ENCODE data around the gene MBOAT7. TPM values are rescaled to one million over a fixed set of nuclear protein-coding genes. Genes with fewer than 3 reads are reported as not detected.

The MBOAT7 gene
- polyA plus RNA-seq, 1 of the 3 experiments (the other 2 are of a cell fraction) = 80.8 TPM

DNA sequence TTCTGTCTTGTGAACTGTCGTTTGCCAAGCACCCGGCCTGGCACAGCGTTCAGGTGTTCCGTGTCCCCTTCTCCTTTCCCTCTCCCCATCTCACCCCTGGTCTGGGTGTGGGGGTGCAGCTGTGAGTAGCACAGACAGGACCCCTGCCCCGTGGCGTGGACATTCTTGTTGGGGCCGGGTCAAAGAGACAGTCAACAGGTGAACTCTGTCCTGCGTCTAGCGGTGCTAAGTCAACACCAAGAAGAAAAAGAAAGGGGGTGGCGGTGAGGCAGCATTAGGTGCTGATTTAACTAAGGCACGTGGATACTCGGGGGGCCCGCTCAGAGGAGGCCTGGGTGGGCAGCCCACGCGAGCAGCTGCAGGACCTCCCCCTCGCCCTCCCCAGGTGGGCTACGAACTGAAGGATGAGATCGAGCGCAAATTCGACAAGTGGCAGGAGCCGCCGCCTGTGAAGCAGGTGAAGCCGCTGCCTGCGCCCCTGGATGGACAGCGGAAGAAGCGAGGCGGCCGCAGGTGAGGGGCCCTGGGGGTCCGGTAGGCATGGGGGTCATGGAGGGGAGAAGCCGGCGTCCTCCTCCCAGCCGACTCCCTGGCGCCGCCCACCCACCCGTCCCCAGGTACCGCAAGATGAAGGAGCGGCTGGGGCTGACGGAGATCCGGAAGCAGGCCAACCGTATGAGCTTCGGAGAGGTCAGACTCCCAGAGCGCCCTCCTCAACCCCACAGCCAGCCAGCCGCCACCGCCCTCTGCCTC is 61.5 kb downstream of the MBOAT7 start:
- ChIA-PET CTCF (no interaction called here), POLR2A (no interaction called here)
- no peak overlapping the region for H2AFZ ChIP-seq (ENCODE audit: low read depth)
- no peaks in the 10 kb centered on the region for H4K20me1 ChIP-seq (ENCODE audit: insufficient read depth)
- peaks cover 0 to 67% of the 10 kb centered on the region in 2 experiments for H3K36me3 ChIP-seq (replicated peaks in 1 of 2; ENCODE audit: control insufficient read depth in 1 of 2, insufficient read depth in 2 of 2, low read length in 1 of 2)
- H3K27me3 ChIP-seq (ENCODE audit: insufficient read depth) = no peaks in the 10 kb centered on the region
- TF ChIP-seq TEAD4 (IDR thresholded peaks at IDR 0.05; ENCODE audit: borderline replicate concordance, insufficient read depth) (no peak), RXRA (IDR thresholded peaks at IDR 0.05; ENCODE audit: borderline replicate concordance, low read depth) (no peak), POLR2AphosphoS5 (IDR thresholded peaks at IDR 0.05; ENCODE audit: low read depth, low read length) (no peak), TCF12 (IDR thresholded peaks at IDR 0.05) (no peak), GATA2 (CRISPR knock-in tag; IDR thresholded peaks at IDR 0.05) (no peak), NRF1 (IDR thresholded peaks at IDR 0.05; ENCODE audit: low read depth, low read length) (no peak)
- TF ChIP-seq, protein P1, sequence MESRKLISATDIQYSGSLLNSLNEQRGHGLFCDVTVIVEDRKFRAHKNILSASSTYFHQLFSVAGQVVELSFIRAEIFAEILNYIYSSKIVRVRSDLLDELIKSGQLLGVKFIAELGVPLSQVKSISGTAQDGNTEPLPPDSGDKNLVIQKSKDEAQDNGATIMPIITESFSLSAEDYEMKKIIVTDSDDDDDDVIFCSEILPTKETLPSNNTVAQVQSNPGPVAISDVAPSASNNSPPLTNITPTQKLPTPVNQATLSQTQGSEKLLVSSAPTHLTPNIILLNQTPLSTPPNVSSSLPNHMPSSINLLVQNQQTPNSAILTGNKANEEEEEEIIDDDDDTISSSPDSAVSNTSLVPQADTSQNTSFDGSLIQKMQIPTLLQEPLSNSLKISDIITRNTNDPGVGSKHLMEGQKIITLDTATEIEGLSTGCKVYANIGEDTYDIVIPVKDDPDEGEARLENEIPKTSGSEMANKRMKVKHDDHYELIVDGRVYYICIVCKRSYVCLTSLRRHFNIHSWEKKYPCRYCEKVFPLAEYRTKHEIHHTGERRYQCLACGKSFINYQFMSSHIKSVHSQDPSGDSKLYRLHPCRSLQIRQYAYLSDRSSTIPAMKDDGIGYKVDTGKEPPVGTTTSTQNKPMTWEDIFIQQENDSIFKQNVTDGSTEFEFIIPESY (IDR thresholded peaks at IDR 0.05; ENCODE audit: borderline replicate concordance, low read depth) = no peak
- H3K27ac ChIP-seq (ENCODE audit: low read depth in 2 of 2, low read length in 1 of 2) = no peak overlapping the region
- H3K79me2 ChIP-seq (ENCODE audit: insufficient read depth) = no peaks in the 10 kb centered on the region
- no peaks in the 10 kb centered on the region for H3F3A ChIP-seq (replicated peaks; ENCODE audit: insufficient read depth)
- H3K9me3 ChIP-seq = no peaks in the 10 kb centered on the region
- no peak overlapping the region for H3K4me3 ChIP-seq (ENCODE audit: low read depth in 2 of 2, low read length in 1 of 2)
- DNase-seq = no peak
- H3K9ac ChIP-seq = no peak overlapping the region
- WGBS (ENCODE audit: low lambda C conversion rate) = 96% methylated on average over 39 of the region's 44 CpGs
- H3K4me1 ChIP-seq (ENCODE audit: control insufficient read depth in 1 of 2, insufficient read depth in 2 of 2, low read depth in 1 of 2, low read length in 1 of 2) = no peaks in the 10 kb centered on the region
- no peak overlapping the region for H3K4me2 ChIP-seq
- no peaks in the 10 kb centered on the region for H3K9me2 ChIP-seq

DNA sequence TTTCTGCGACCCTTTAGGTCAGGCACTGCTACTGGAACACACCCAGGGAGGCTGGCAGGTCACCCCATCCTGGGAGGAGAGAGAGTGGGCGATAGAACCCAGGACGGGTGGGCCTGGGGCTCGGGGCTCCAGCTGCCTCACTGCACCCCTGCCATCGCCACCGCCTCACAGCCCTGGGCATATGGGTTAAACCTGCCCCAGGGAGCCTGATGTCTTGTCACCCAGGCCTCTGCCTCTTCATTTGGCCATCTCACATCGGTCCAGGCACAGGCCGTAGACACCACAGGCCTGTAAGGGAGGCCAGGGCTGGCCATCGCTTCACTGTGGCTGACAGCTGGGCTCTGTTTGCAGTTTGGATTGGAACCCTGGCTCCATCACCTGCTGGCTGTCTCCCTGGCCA is 63.7 kb downstream of the MBOAT7 start:
- Histone ChIP-seq H3K4me1 (ENCODE audit: control insufficient read depth in 1 of 2, insufficient read depth in 2 of 2, low read depth in 1 of 2, low read length in 1 of 2) (no peaks in the 10 kb centered on the region), H3K9ac (no peak overlapping the region), H3K9me3 (no peaks in the 10 kb centered on the region), H3K9me2 (no peaks in the 10 kb centered on the region), H3K4me2 (no peak overlapping the region), H3K79me2 (ENCODE audit: insufficient read depth) (no peaks in the 10 kb centered on the region), H2AFZ (ENCODE audit: low read depth) (no peak overlapping the region), H4K20me1 (ENCODE audit: insufficient read depth) (no peaks in the 10 kb centered on the region), H3K4me3 (ENCODE audit: low read depth in 2 of 2, low read length in 1 of 2) (no peak overlapping the region), H3F3A (replicated peaks; ENCODE audit: insufficient read depth) (no peaks in the 10 kb centered on the region), H3K36me3 (replicated peaks in 1 of 2; ENCODE audit: control insufficient read depth in 1 of 2, insufficient read depth in 2 of 2, low read length in 1 of 2) (peaks cover 0 to 70% of the 10 kb centered on the region in 2 experiments), H3K27ac (ENCODE audit: low read depth in 2 of 2, low read length in 1 of 2) (no peak overlapping the region), H3K27me3 (ENCODE audit: insufficient read depth) (no peaks in the 10 kb centered on the region)
- WGBS (ENCODE audit: low lambda C conversion rate) = 100% methylated on average over 2 of the region's 9 CpGs
- ChIA-PET CTCF (no interaction called here), POLR2A (interaction anchor here (1.1 kb wide), 1 partner anchor 11 kb away, joined by 3 read pairs; the partner anchor contains the start of genes PRPF31 and TFPT)
- no peak for DNase-seq
- TF ChIP-seq EZH2phosphoT487 (IDR thresholded peaks at IDR 0.05; ENCODE audit: borderline replicate concordance, low read depth) = no peak

DNA sequence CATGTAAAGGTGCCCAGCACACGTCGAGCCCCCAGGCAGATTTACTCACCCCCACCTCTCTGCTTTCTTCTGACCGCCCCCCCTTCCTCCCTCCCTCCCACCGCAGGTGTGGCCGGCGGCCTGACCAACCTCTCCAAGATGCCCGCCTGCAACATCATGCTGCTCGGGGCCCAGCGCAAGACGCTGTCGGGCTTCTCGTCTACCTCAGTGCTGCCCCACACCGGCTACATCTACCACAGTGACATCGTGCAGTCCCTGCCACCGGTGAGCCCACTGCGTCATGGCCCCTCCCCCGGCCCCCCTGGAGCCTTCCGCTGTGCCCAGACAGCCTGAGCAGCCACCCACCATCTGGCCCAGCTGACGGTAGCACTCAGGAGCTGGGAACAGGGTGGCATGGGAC is 65.0 kb downstream of the MBOAT7 start:
- WGBS (ENCODE audit: low lambda C conversion rate) = 90% methylated on average over 14 of the region's 19 CpGs

More for the DNA sequence above, 65.0 kb downstream of the MBOAT7 start:
- Histone ChIP-seq H3K4me2 (no peak overlapping the region), H3K4me1 (ENCODE audit: control insufficient read depth in 1 of 2, insufficient read depth in 2 of 2, low read depth in 1 of 2, low read length in 1 of 2) (no peaks in the 10 kb centered on the region), H3F3A (replicated peaks; ENCODE audit: insufficient read depth) (no peaks in the 10 kb centered on the region), H3K79me2 (ENCODE audit: insufficient read depth) (no peaks in the 10 kb centered on the region), H3K4me3 (ENCODE audit: low read depth in 2 of 2, low read length in 1 of 2) (no peak overlapping the region), H3K9me3 (no peaks in the 10 kb centered on the region), H3K27me3 (ENCODE audit: insufficient read depth) (no peaks in the 10 kb centered on the region), H3K9ac (no peak overlapping the region), H2AFZ (ENCODE audit: low read depth) (no peak overlapping the region), H3K36me3 (replicated peaks in 1 of 2; ENCODE audit: control insufficient read depth in 1 of 2, insufficient read depth in 2 of 2, low read length in 1 of 2) (peaks cover 11 to 74% of the 10 kb centered on the region in 2 experiments), H3K27ac (ENCODE audit: low read depth in 2 of 2, low read length in 1 of 2) (no peak overlapping the region), H3K9me2 (no peaks in the 10 kb centered on the region), H4K20me1 (ENCODE audit: insufficient read depth) (no peaks in the 10 kb centered on the region)
- ChIA-PET CTCF (no interaction called here), POLR2A (interaction anchor here (0.7 kb wide), 1 partner anchor 9 kb away, joined by 3 read pairs; the partner anchor contains the start of genes PRPF31 and TFPT)
- no peak for TF ChIP-seq RFX5 (IDR thresholded peaks at IDR 0.05; ENCODE audit: low read length)
- TF ChIP-seq CHD2 (IDR thresholded peaks at IDR 0.05; ENCODE audit: low read length, partially characterized antibody) = no peak
- TF ChIP-seq TAF1 (IDR thresholded peaks at IDR 0.05; ENCODE audit: borderline replicate concordance, low read depth, low read length) = no peak
- no peak for TF ChIP-seq FOXM1 (IDR thresholded peaks at IDR 0.05; ENCODE audit: low read depth)
- TF ChIP-seq ELF1 (IDR thresholded peaks at IDR 0.05) = no peak
- TF ChIP-seq TCF12 (IDR thresholded peaks at IDR 0.05) = no peak
- no peak for TF ChIP-seq RCOR1 (IDR thresholded peaks at IDR 0.05; ENCODE audit: low read length)
- TF ChIP-seq SIN3A (IDR thresholded peaks at IDR 0.05; ENCODE audit: borderline replicate concordance, low read depth, low read length) = no peak
- TF ChIP-seq, protein P2, sequence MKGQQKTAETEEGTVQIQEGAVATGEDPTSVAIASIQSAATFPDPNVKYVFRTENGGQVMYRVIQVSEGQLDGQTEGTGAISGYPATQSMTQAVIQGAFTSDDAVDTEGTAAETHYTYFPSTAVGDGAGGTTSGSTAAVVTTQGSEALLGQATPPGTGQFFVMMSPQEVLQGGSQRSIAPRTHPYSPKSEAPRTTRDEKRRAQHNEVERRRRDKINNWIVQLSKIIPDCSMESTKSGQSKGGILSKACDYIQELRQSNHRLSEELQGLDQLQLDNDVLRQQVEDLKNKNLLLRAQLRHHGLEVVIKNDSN (IDR thresholded peaks at IDR 0.05; ENCODE audit: borderline replicate concordance, low read depth) = no peak
- no peak for TF ChIP-seq JUND (IDR thresholded peaks at IDR 0.05)
- TF ChIP-seq RXRA (IDR thresholded peaks at IDR 0.05; ENCODE audit: borderline replicate concordance, low read depth) = no peak
- DNase-seq = no peak

Measured in SK-N-SH (cell line).